Fibroblast of mammary gland (primary cell): ENCODE measurements around the gene KRIT1.
A peak's percentile ranks its signal among the peaks of the same experiment; 100 is the strongest.
"Not testable (repeated sequence)": the region's sequence is repeated elsewhere in the genome, so short reads cannot be mapped to it uniquely, and the experiment has no call there.

Experiments
- DNase-seq: peaks from one replicate; pipeline ENCODE4 v3.0.0-alpha.2; 2010; ENCODE audit warnings: low read depth
- H3K4me3 ChIP-seq: 2 replicates; pipeline ENCODE4 v1.5.1; 2011; ENCODE audit warnings: low read depth, mild to moderate bottlenecking, low read length, moderate library complexity; ENCODE audit not compliant: control insufficient read depth
- CTCF ChIP-seq: conservative IDR thresholded peaks from 2 replicates; pipeline ENCODE4 v1.5.1; 2011; ENCODE audit warnings: low read depth, low read length, inconsistent platforms; ENCODE audit not compliant: control insufficient read depth, insufficient read depth

Gene KRIT1

GRCh38 chr7:92192326-92192725, 53.4 kb downstream of the KRIT1 start:
- H3K4me3 ChIP-seq = no peak overlapping the region
- no peak for DNase-seq
- TF ChIP-seq CTCF = no peak

GRCh38 chr7:92189246-92189645, 56.5 kb downstream of the KRIT1 start:
- DNase-seq, H3K4me3 ChIP-seq: not testable (repeated sequence)

- not testable (repeated sequence) for DNase-seq, H3K4me3 ChIP-seq
These were observed 61.4 kb downstream of the KRIT1 start for GRCh38 chr7:92184294-92184693.

GRCh38 chr7:92178928-92179924, 66.5 kb downstream of the KRIT1 start, which contains the start of gene LRRD1:
Gene LRRD1, minus strand, starts transcription at chr7:92179142. Its CDS starts 13,940 bp downstream, at chr7:92165202.
- H3K4me3 ChIP-seq = peak within 1 kb of the TSS; percentile 49
- TF ChIP-seq CTCF = peak; percentile 70
- DNase-seq = peak; percentile 80

DNA sequence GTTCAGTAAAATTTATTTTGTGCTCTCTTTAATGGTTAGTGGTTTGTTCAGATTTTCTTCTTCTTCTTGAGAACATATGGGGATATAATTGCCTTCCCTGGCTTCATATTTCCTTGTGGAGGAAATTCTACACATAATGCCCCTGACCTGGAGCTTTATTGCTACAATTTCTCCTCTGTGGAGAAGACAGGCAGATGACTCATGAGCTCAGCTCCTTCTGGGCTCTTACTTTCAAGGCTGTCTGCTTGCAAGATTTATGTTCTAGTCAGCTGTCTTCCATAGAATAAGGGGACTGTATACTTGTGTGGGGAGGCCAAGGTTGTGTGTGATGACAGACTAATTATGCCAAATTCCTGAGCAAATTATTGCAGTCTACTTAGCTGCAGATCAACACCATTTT, 68.4 kb downstream of the KRIT1 start:
- no peak overlapping the region for H3K4me3 ChIP-seq
- TF ChIP-seq CTCF = no peak
- peak; percentile 42 for DNase-seq

DNA sequence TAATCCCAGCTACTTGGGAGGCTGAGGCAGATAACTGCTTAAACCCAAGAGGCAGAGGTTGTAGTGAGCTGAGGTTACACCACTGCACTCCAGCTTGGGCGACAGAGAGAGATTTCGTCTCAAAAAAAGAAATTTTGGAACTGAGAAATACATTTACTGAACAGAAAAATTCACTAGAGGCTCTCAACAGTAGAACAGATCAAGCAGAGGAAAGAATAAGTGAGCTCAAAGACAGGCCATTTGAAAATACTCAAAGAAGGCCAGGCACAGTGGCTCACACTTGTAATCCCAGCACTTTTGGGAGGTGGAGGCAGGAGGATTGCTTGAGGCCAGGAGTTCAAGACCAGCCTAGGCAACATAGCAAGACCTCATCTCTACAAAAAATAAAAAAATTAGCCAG, 76.2 kb downstream of the KRIT1 start:
- H3K4me3 ChIP-seq, DNase-seq: not testable (repeated sequence)

DNA sequence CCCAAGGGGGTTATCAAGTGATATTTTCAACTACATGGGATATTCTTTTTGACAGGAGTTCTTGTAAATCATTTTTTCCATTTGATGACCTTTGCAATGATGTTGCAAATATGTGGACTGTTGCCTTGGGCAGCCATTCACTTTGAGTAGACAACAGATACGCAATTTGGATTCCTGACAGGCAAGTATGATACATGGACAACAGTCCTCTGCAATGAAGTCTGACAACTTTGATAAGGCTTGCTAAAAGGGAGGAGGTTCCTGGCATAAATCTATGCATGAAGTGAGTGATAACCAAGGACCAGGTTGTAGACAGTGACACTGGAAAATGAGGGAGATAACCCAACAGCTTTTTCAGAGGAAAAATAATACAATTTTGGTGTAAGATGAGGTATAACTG, 84.4 kb downstream of the KRIT1 start:
- DNase-seq = no peak
- no peak for TF ChIP-seq CTCF

GRCh38 chr7:92158660-92159575, 86.8 kb downstream of the KRIT1 start:
- H3K4me3 ChIP-seq = no peak overlapping the region
- TF ChIP-seq CTCF = no peak
- peak; percentile 97 for DNase-seq

More for the DNA sequence above, 84.4 kb downstream of the KRIT1 start:
- H3K4me3 ChIP-seq = no peak overlapping the region
